ENCODE measurements around the gene PCSK6. TPM values are rescaled to one million over a fixed set of nuclear protein-coding genes. Genes with fewer than 3 reads are reported as not detected.

The PCSK6 gene
- total and polyA plus RNA-seq, 2 of the 8 experiments (the other 6 are each of a cell fraction or from before 2014, with no cell fraction given) = 1.9 to 4.0 TPM

GRCh38 chr15:101488300-101489164 is 975 bp downstream of the PCSK6 start:
- Histone ChIP-seq H3K18ac (ENCODE audit: extremely low read depth, low read length) (no peak overlapping the region), H3K36me3 (ENCODE audit: control insufficient read depth in 2 of 4, insufficient read depth in 4 of 4, low read length in 3 of 4) (peaks cover 0 to 6% (median 0%) of the 10 kb centered on the region in 4 experiments; a peak in 1 of 8 replicates), H2BK120ac (replicated peaks; ENCODE audit: low read depth, low read length) (no peak overlapping the region), H3K4me1 (replicated peaks in 1 of 4; ENCODE audit: control insufficient read depth in 3 of 4, insufficient read depth in 4 of 4, low read length in 3 of 4) (peaks cover 0 to 3% (median 2%) of the 10 kb centered on the region in 4 experiments; a peak in 2 of 7 replicates), H3K56ac (replicated peaks; ENCODE audit: insufficient read length, low read depth, low read length) (no peak overlapping the region), H3K9ac (replicated peaks in 1 of 4; ENCODE audit: extremely low read depth in 1 of 4, low read depth in 3 of 4, low read length in 3 of 4) (no peak overlapping the region), H4K5ac (ENCODE audit: insufficient read length, low read depth, low read length) (no peak overlapping the region), H2BK15ac (ENCODE audit: low read length) (no peak overlapping the region), H2AFZ (ENCODE audit: low read length) (no peak overlapping the region), H2BK20ac (ENCODE audit: low read length) (no peak overlapping the region), H3K23ac (ENCODE audit: insufficient read length) (no peak overlapping the region), H3K4ac (replicated peaks; ENCODE audit: insufficient read length, low read depth, low read length) (no peak overlapping the region), H4K8ac (ENCODE audit: extremely low read depth, insufficient read depth, low read length) (peak overlapping the region; percentile 19; the same call in 1 of the 2 replicates), H4K91ac (replicated peaks; ENCODE audit: insufficient read length, low read length) (no peak overlapping the region), H2BK5ac (ENCODE audit: low read depth, low read length) (no peak overlapping the region), H2AK5ac (ENCODE audit: low read depth, low read length) (no peak overlapping the region), H3K79me2 (ENCODE audit: control insufficient read depth in 1 of 2, insufficient read depth in 2 of 2, low read length in 2 of 2) (no peaks in the 10 kb centered on the region), H3K4me3 (ENCODE audit: extremely low read depth in 1 of 4, insufficient read depth in 2 of 4, low read depth in 3 of 4, low read length in 4 of 4) (peak overlapping the region; percentile 17 to 61 (median 29); a peak in 6 of 8 replicates), H3K23me2 (ENCODE audit: low read depth, low read length) (peaks cover 6% of the 10 kb centered on the region; the same call in 1 of the 2 replicates), H3K14ac (ENCODE audit: insufficient read length) (no peak overlapping the region), H3K27ac (ENCODE audit: low read depth, low read length) (no peak overlapping the region), H4K20me1 (replicated peaks in 1 of 2; ENCODE audit: control insufficient read depth in 1 of 2, insufficient read depth in 2 of 2, low read length in 2 of 2) (peaks cover 0 to 3% of the 10 kb centered on the region in 2 experiments), H3K27me3 (replicated peaks in 1 of 4; ENCODE audit: control insufficient read depth in 3 of 4, extremely low read depth in 1 of 4, insufficient read depth in 3 of 4, low read length in 3 of 4) (peaks cover 11 to 48% (median 35%) of the 10 kb centered on the region in 4 experiments), H3K79me1 (ENCODE audit: low read depth, low read length) (no peaks in the 10 kb centered on the region), H3K4me2 (ENCODE audit: insufficient read depth in 1 of 2, low read depth in 2 of 2, low read length in 2 of 2) (peak overlapping the region; percentile 68 to 69), H3K9me3 (ENCODE audit: insufficient read depth in 2 of 2, low read depth in 1 of 2, low read length in 1 of 2) (peaks cover 0 to 6% of the 10 kb centered on the region in 2 experiments; a peak in 2 of 4 replicates), H2BK12ac (ENCODE audit: low read depth, low read length) (no peak overlapping the region)
- POLR2A ChIA-PET (ENCODE audit: partially characterized antibody) = interaction anchor here (1.0 kb wide), 1 partner anchor 152 kb away, joined by 3 read pairs; no protein-coding TSS in a partner anchor
- WGBS, 2 experiments (ENCODE audit: extremely low coverage in 1 of 2, insufficient coverage in 1 of 2, insufficient read length in 1 of 2, insufficient replicate concordance in 2 of 2, low coverage in 1 of 2, low lambda C conversion rate in 2 of 2, missing lambda C conversion rate in 1 of 2) = 7% methylated on average over 50 of the region's 85 CpGs; no CpG with 5 or more reads in 1 of the 2 experiments
- DNase-seq (ENCODE audit: low read depth in 1 of 2, low spot score in 2 of 2) (peak in 1 of 2 experiments; percentile 60), FAIRE-seq (no peak)
- peak; percentile 69; the same call in 1 of the 2 replicates for TF ChIP-seq SUZ12 (IDR thresholded peaks at IDR 0.05; ENCODE audit: low read length)
- TF ChIP-seq KDM4A (IDR thresholded peaks at IDR 0.05; ENCODE audit: low read depth, low read length, severe bottlenecking) = peak; percentile 66
- TF ChIP-seq ASH2L (IDR thresholded peaks at IDR 0.05; ENCODE audit: low read length) = no peak
- TF ChIP-seq EZH2 (IDR thresholded peaks at IDR 0.05; ENCODE audit: low read depth, low read length, severe bottlenecking) = peak; percentile 84
- CTCF ChIA-PET (ENCODE audit: partially characterized antibody) = interaction anchor here (0.6 to 1.4 kb wide), 3 partner anchors 152 to 212 kb away, joined by 3 to 4 read pairs (median 3); no protein-coding TSS in a partner anchor

Measured in H1 (cell line).